ENCODE data around the gene PAIP2B.

DNA sequence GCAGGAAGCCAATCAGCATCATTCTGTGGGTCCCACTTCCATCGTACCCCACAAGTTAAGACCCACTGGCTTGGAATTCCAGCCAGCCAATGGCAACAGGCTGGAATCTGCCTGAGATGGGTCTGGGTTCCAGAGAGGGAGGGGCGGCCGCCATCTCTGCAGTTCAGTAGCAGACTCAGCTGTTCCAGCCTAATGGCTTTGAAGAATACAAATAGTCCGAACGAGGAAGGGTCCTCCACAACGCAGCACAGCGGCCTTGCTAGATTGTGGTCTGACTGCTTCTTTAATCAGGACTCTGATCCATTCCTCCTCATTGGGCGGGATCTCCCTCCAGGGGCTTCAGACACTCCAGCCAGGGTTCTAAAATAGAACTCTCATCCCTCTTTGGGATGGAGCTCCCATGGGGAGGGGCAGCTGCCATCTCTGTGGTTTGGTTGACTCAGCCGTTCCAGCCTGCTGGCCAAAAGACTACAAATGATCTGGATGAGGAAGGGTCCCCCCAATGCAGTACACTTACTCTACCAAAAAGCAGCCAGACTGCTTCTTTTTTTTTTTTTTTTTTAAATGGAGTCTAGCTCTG is 42.7 kb upstream of the PAIP2B start:
- TF ChIP-seq RARB (CRISPR knock-in tag; IDR thresholded peaks at IDR 0.05) (no peak), ESRRG (CRISPR knock-in tag; IDR thresholded peaks at IDR 0.05) (no peak), TCF4 (CRISPR knock-in tag; IDR thresholded peaks at IDR 0.05; ENCODE audit: borderline replicate concordance) (no peak), PPARA (CRISPR knock-in tag; IDR thresholded peaks at IDR 0.05; ENCODE audit: borderline replicate concordance) (no peak), ZFP3 (CRISPR knock-in tag; IDR thresholded peaks at IDR 0.05) (no peak), ISL1 (CRISPR knock-in tag; IDR thresholded peaks at IDR 0.05) (no peak), ZFP30 (CRISPR knock-in tag; IDR thresholded peaks at IDR 0.05) (no peak)
- TF ChIP-seq, protein P1, sequence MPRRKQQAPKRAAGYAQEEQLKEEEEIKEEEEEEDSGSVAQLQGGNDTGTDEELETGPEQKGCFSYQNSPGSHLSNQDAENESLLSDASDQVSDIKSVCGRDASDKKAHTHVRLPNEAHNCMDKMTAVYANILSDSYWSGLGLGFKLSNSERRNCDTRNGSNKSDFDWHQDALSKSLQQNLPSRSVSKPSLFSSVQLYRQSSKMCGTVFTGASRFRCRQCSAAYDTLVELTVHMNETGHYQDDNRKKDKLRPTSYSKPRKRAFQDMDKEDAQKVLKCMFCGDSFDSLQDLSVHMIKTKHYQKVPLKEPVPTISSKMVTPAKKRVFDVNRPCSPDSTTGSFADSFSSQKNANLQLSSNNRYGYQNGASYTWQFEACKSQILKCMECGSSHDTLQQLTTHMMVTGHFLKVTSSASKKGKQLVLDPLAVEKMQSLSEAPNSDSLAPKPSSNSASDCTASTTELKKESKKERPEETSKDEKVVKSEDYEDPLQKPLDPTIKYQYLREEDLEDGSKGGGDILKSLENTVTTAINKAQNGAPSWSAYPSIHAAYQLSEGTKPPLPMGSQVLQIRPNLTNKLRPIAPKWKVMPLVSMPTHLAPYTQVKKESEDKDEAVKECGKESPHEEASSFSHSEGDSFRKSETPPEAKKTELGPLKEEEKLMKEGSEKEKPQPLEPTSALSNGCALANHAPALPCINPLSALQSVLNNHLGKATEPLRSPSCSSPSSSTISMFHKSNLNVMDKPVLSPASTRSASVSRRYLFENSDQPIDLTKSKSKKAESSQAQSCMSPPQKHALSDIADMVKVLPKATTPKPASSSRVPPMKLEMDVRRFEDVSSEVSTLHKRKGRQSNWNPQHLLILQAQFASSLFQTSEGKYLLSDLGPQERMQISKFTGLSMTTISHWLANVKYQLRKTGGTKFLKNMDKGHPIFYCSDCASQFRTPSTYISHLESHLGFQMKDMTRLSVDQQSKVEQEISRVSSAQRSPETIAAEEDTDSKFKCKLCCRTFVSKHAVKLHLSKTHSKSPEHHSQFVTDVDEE (CRISPR knock-in tag; IDR thresholded peaks at IDR 0.05), result no peak
- TF ChIP-seq, protein P2, sequence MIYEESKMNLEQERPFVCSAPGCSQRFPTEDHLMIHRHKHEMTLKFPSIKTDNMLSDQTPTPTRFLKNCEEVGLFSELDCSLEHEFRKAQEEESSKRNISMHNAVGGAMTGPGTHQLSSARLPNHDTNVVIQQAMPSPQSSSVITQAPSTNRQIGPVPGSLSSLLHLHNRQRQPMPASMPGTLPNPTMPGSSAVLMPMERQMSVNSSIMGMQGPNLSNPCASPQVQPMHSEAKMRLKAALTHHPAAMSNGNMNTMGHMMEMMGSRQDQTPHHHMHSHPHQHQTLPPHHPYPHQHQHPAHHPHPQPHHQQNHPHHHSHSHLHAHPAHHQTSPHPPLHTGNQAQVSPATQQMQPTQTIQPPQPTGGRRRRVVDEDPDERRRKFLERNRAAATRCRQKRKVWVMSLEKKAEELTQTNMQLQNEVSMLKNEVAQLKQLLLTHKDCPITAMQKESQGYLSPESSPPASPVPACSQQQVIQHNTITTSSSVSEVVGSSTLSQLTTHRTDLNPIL (CRISPR knock-in tag; IDR thresholded peaks at IDR 0.05; ENCODE audit: low read depth), result no peak

All from SK-N-SH treated with all-trans-retinoic acid at 6 μM for 48 hours (cell line).